ENCODE data around the gene ASTL.
"Not testable (repeated sequence)": the region's sequence is repeated elsewhere in the genome, so short reads cannot be mapped to it uniquely, and the experiment has no call there.

The ASTL gene

DNA sequence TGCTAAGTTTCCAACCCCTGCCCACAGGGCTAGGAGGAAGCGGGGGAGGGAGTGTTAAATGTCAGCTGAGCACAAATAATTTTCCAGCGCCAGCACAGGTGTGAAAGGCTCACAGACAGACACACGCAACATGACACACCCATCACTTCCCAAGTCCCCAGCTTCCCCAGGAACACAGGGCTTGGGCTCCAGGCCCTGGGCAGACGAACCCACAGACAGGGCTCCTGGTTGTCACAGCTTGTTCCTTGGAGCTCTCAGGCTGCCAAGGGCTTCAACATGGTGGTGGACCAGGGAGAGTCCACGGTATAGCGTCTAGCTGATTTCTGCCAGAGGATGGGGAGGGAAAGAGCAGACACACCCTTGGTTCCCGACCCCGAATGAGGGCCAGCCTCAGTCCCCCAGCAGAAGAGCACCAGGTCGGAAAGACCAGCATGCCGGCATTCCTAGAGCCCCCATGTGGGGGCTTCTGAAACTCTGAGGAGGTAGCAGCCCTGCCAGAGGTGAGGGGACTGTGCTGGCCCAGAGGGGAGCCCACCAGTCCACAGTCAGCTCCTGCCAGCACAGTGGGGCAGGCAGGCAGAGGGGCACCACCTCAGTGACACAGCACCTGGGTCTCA is 5.0 kb upstream of the ASTL start:
- H3K4me3 ChIP-seq (ENCODE audit: control insufficient read depth, low read depth, low read length), result no peak overlapping the region
- TF ChIP-seq CTCF (conservative IDR thresholded peaks at IDR 0.05; ENCODE audit: control insufficient read depth, insufficient read depth, low read depth, low read length), result no peak
- DNase-seq (ENCODE audit: low read depth), result no peak

GRCh38 chr2:96142217-96143113 is 4.2 kb upstream of the ASTL start:
- no peak overlapping the region for H3K4me3 ChIP-seq (ENCODE audit: control insufficient read depth, low read depth, low read length)
- DNase-seq (ENCODE audit: low read depth), result no peak
- TF ChIP-seq CTCF (conservative IDR thresholded peaks at IDR 0.05; ENCODE audit: control insufficient read depth, insufficient read depth, low read depth, low read length), result no peak

- H3K4me3 ChIP-seq (ENCODE audit: control insufficient read depth, low read depth, low read length); DNase-seq (ENCODE audit: low read depth): not testable (repeated sequence)
Observed at GRCh38 chr2:96141624-96141967, 3.3 kb upstream of the ASTL start.

DNA sequence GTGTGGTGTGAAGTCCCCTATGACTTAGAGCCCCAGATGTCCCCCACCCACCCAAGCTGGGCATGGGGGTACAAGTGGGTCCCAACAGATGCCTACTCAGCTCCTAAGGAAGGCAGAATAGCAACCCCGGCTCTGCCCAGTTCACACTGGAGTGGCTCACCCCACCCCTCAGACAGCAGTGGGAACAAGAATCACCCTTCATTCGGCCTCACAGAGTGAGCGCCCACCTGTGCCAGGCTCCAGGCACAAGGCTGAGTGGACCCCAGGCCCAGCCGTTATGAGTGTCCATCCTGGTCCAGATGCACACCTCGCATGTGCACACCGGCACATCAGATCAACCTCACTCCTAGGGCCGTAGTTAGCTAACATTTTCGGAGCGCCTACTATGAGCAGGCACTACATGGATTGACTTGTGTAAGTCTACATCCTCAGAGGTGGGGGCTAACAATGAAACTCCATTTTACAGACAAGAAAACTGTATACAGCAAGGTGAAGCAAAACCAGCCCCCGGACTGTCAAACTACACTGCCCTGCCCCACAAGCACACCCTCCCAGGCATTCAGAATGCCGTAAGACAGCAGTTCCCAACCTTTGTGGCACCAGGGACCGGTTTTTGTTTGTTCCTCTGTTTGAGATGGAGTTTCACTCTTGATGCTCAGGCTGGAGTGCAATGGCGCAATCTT is 2.8 kb upstream of the ASTL start:
- DNase-seq (ENCODE audit: low read depth), result no peak
- no peak for TF ChIP-seq CTCF (conservative IDR thresholded peaks at IDR 0.05; ENCODE audit: control insufficient read depth, insufficient read depth, low read depth, low read length)
- no peak overlapping the region for H3K4me3 ChIP-seq (ENCODE audit: control insufficient read depth, low read depth, low read length)

DNA sequence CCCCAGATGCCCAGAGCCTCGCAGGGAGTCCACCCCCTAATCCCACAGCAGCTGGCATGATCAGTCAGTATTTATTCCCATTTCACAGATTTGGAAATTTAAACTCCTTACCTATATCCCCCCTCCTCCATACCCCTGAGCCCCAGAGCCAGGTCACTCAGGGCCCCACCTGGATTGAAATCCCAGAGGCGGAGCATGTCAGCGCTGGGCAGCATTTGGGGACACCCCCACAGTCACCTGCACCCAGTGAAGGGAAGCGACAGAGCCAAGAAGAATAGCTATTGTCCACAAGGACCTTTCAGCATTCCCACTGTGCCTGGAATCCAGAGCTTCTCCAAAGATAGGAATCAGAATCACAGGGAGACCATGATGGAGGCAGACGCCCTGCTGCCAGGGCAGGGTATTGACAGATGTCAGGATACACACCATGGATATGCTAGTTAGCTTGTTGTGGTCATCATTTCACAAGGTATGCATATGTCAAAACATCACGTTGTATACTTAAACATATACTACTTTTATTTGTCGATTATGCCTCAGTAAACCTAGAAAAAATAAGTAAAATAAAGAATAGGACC is 968 bp upstream of the ASTL start:
- H3K4me3 ChIP-seq (ENCODE audit: control insufficient read depth, low read depth, low read length), result no peak overlapping the region
- no peak for DNase-seq (ENCODE audit: low read depth)
- no peak for TF ChIP-seq CTCF (conservative IDR thresholded peaks at IDR 0.05; ENCODE audit: control insufficient read depth, insufficient read depth, low read depth, low read length)

DNA sequence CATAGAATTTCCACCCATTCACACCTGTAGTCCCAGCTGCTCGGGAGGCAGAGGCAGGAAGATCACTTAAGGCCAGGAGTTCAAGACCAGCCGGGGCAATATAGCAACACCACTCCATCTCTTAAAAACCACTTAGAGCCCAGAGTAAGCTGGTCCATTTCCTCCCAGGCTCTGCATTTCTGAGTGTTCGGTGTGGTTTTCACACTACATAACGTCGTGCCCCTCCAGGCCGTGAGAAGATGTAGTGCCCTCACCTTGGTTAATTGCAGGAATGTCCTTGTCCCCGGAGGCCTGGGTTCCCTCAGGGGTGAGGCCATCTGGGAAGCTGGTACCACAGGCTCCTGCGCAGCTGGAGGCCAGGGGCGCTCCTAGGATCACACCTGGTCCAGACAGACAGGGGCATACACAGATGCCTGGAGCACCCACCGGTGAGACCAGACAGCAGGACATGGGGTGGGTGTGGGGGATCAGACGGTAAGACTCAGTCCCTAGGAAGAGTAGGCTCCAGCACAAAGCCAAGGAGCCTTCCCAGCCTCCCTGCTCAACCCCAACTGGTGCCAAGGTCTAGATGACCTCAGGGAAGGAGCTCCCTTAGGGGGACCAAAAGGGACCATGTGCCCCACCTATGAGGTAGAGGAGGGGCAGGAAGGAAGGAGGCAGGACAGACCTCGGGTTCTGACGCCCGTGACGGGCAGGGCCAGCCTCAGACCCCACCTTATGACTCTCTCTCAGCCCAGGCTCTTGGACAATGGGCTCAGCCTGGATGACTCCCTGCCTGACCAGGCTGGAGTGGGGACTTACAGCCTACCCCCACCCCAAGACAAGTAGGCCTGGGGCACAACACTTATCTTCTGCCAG is 752 bp downstream of the ASTL start:
- DNase-seq (ENCODE audit: low read depth), result no peak
- H3K4me3 ChIP-seq (ENCODE audit: control insufficient read depth, low read depth, low read length), result no peak overlapping the region
- no peak for TF ChIP-seq CTCF (conservative IDR thresholded peaks at IDR 0.05; ENCODE audit: control insufficient read depth, insufficient read depth, low read depth, low read length)
